ENCODE measurements around the gene CCDC85A.

Gene CCDC85A

GRCh38 chr2:56240210-56240609 is 56.4 kb downstream of the CCDC85A start:
- DNase-seq (ENCODE audit: low spot score): no peak

DNA sequence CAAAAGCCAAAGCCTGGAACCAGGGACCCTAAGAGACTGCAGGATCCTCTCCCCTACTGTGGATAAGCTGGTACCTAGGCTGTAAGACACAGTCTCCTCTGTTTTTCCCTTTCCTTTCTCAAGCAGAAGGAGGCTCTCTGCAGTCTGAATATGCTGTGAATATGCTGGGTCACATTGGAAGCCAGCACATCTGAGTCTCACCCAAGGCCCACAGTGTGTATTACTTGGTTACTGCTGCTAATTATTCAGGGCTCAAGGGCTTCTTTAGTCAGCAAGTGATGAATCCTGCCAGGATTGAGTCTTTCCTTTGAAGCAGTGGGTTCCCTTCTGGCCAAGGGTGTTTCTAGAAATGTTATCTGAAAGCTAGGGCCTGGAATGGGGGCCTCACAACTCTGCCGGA is 60.7 kb downstream of the CCDC85A start:
- DNase-seq (ENCODE audit: low spot score): no peak

DNA sequence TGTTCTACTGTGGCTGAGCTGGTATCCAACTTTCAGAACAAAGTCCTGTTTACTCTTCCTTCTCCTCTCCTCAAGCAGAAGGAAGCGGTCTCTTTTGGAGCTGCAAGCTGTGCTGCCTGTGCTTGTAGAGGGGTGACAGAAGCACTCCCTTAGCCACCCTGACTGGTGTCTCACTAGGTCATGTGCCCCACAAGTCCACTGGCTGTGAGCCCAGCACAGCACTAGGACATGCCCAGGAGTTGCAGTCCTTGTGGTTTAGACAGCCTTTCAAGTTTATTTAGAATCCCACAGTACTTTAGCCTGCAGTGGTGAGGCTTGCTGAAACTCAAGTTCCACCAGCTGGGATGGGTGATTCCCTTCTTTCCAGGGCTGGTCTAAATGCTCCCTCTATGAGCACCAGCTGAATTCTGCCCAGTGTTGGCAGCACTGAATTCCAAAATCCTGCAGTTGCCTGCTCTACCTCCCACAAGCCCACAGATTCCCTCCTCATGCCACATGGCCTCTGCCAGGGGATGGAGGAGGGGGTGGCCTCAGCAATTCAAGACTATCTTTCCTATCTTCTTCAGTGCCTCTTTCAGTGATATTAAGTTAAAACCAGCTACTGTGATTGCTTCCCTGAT is 61.2 kb downstream of the CCDC85A start:
- DNase-seq (ENCODE audit: low spot score): no peak

DNA sequence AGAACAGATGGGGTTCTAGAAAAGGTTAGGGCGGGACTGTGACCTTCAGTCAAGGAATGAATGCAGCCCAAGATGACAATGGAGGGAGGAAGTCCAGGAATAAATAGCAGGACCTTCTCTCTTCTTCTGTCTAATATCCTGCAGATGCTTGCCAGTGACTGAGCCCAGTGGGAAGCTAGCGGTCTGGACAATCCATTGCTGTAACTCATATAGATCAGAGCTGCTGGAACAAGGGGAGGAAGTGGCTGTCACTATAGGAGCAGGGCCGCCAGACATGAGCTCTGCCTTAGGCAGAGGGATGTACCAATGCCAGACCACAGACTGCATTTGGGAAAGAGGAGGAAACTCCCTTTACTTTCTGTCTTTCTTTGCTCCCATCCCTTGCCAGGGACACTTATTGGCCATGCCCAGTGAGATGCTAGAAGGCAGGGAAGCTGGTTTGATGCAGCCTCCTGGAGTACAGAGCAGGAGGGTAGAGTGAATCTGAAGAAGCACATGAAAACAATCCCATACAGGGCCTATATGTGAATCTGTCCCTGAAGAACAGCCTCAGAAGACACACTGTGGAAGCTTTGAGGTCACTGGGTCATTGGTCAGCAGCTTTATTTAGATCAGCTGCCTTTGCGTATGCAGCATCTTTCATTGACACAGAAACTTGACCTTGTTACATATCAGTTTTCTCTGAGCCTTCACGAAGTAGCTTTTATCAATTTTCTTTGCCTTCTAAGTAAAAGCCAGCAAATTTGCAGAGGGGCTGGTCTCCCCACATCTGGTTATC is 65.4 kb downstream of the CCDC85A start:
- no peak for DNase-seq (ENCODE audit: low spot score)

GRCh38 chr2:56250153-56250729 is 66.5 kb downstream of the CCDC85A start:
- DNase-seq (ENCODE audit: low spot score): no peak

GRCh38 chr2:56260415-56260814 is 76.6 kb downstream of the CCDC85A start:
- DNase-seq (ENCODE audit: low spot score): no peak

DNA sequence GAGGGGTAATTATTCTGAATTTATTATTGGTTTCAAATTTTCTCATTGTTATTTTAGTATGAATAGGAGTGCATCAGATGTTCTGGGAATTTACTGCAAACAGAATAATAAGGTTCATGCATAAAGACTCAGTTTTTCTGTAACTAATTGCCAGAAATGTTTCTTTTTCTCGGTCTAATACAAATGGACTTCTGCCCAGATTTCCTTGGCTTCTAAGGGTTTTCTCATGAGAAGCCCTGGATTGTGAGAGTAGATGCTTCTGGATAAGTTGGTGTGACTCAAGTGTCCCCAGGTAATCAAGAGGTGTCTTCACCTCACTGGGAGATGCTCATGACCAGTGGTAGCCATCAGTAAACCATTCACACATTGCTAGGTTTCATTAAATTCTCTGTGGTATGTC is 78.5 kb downstream of the CCDC85A start:
- no peak for DNase-seq (ENCODE audit: low spot score)

DNA sequence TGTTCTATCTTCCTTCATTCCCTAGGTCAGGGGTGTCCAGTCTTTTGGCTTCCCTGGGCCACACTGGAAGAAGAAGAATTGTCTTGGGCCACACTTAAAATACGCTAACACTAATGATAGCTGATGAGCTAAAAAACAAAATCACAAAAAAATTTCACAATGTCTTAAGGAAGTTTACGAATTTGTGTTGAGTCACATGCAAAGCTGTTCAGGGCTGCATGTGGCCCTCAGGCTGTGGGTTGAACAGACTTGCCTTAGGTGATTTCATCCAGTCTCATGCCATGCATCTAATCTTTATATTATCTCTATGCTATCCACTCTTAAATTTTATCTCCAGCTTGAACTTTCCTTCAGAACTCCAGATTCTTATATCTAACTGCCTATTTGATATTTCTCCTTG is 80.1 kb downstream of the CCDC85A start:
- DNase-seq (ENCODE audit: low spot score): no peak

GRCh38 chr2:56266761-56267414 is 83.1 kb downstream of the CCDC85A start:
- no peak for DNase-seq (ENCODE audit: low spot score)

DNA sequence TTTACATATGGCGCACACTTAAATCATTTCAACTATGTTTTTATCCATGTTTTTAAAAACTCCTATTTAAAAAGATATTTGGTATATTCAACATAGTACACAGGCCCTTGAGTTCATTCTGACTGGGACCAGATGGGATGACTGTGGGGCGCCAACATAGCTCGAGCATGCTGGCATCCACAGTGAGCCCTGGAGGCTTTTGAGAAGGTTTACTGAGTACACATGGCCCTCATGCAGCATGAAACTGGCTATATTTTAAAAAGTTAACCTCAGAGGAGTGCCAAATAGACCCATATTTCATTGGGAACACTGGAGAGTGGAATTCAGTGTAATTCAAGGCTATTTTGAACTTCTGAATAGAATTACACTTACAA is 83.6 kb downstream of the CCDC85A start:
- DNase-seq (ENCODE audit: low spot score): no peak

- DNase-seq (ENCODE audit: low spot score): no peak
Observed at GRCh38 chr2:56268856-56269255, 85.1 kb downstream of the CCDC85A start.

- DNase-seq (ENCODE audit: low spot score): no peak
Observed at GRCh38 chr2:56271275-56271674, 87.5 kb downstream of the CCDC85A start.

DNA sequence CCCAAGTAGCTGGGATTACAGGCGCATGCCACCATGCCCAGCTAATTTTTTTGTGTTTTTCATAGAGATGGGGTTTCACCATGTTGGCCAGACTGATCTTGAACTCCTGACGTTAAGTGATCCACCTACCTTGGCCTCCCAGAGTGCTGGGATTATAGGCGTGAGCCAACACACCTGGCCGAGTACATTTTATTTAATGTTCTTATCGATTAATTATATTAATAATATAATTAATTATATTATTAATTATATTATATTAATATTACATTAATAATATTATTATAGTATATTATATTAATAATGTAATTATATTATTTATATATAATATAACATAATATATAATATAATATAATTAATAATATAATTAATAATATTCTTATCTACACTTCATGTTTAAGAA is 101.4 kb downstream of the CCDC85A start:
- DNase-seq (ENCODE audit: low spot score): no peak

DNA sequence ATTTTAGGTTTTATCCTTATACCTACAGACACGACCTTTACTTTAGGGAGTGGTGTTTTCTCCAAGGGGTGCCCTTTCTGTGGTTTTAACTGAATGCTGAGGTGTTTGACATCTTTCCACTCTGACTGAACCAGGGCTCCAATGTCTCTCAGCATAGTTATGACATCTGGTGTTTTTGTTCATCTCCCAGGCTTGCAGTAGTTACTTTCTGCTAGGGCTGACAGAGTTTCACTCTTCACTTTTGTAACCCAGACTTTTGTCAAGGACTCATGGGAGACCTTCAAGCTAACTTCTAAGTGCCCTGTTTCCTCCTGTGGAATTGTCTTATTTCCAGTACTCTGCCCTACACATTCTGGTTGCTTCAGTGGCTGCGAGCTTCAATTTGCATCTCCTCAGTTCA is 103.1 kb downstream of the CCDC85A start:
- DNase-seq (ENCODE audit: low spot score): no peak

- no peak for DNase-seq (ENCODE audit: low spot score)
Observed at GRCh38 chr2:56287508-56287907, 103.7 kb downstream of the CCDC85A start.

GRCh38 chr2:56287974-56288373 is 104.2 kb downstream of the CCDC85A start:
- DNase-seq (ENCODE audit: low spot score): no peak

DNA sequence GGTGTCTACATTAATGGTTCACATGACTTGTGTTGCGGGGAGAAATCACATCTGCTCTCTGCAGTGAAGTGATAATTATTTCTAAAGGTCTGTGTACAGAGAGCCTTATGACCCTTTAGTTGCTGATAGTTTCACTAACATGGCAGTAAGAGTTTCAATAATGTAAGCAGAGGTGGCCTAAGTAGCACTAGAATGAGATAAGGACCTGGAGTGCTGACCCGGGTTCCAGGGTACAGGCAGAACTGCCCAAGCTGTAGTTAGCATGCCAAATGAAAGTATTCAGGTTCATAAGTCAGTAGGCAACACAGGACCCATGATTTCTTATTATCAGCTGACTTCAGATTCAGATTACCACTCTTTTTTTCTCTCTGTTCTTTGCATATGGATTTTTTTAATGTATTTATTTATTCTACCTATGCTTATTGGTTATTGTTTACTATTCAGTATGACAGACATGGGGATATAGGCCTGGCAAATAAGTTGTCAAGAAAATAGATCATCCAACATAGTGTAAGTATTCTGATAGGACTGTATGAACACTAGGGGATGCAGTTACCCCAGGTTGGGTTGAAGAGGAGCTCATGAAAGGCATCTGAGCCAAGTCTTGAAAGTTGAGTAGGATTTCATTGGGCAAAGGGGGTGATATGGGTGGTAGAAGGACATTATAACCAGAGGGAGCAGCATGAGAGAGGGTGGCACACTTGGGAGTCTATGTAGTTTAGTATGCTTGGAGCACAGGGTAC is 105.2 kb downstream of the CCDC85A start:
- no peak for DNase-seq (ENCODE audit: low spot score)

GRCh38 chr2:56291711-56292110 is 107.9 kb downstream of the CCDC85A start:
- DNase-seq (ENCODE audit: low spot score): no peak

DNA sequence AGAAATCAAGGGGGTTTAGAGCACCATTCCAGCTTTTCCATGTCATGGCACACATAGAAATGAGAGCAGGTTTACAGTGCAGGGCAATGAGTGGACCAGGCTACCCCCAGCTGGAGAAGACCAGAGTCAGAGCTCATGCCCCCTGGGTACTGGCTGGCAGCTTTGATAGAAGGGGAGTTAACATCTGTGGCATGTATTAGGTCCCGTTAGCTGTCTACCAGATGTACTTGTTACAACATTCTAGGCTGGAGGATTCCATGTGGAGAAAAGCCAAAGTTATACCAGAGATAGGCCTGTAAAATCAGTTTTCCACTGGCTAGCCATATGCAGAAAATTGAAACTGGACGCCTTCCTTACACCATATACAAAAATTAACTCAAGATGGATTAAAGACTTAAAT is 109.2 kb downstream of the CCDC85A start:
- no peak for DNase-seq (ENCODE audit: low spot score)

DNA sequence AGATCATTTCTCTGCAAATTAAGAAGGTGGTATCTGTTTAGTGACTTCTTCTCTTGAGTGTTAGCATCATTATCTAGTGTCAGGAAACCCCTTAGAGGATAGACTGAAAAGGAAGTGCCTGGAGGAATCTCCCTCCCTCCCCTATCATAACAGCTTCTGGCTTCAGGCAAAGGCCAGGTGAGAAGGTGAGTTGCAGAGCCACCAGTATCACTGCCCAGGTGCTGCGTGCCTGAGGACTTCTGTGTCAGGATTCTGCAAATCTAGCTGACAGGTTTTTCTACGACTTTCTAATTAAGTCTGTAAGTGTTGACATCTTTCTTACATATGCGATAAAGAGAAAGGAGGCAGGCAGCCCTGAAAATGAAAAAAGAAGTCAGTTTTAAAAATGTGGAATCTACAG is 111.9 kb downstream of the CCDC85A start:
- no peak for DNase-seq (ENCODE audit: low spot score)

GRCh38 chr2:56297671-56298070 is 113.9 kb downstream of the CCDC85A start:
- no peak for DNase-seq (ENCODE audit: low spot score)

DNA sequence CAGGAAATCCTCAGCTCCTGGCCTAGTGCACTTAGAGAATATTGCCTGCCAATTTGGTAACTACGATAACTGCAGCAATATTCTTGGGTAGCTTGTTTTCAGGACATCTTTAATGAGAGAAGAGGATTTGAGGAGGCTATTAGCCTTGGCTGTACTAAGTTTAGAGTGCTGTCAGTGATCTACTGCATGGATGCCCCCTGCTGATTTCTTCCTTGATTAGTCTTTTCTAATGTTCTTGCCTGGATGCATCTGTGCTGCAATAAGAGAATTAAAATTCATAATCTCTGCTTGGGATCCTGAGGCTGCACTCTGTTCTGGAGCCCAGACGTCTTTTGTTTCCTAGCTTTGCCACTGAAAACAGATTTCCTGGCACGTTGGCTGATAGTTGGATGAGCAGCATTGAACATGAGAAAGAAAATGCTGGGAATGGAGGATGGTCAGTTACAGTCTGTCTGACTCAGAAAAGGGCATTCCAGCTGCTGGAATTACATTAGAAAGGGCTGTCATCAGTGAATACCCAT is 115.4 kb downstream of the CCDC85A start:
- DNase-seq (ENCODE audit: low spot score): no peak
